GM21723 (cell line): ENCODE results near the gene BCL2L14.

Experiments used
- ATAC-seq: cut with Tn5 transposase; IDR thresholded peaks from one replicate; pipeline ENCODE4 v1.9.1; 2021; ENCODE audit warnings: mild to moderate bottlenecking, moderate library complexity; ENCODE audit not compliant: unreplicated experiment

The BCL2L14 gene

DNA sequence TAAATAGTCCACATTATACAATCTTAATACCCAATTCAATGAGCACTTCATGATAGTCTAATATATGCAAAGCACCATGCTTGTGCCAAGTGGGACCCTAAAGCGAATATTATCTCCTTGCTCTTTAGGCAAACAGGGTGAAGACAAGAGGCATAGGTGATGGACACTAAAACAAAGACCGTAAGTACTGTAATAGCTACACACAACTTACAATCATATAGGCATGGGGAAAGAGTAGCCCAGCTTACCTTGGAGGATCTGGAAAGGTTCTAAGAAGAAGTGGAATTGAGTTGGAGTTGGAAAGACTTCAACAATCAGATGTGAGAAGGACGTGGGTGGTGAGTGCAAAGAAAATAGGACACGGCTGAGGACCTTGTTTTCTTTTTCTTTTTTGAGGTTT, 19.1 kb upstream of the BCL2L14 start:
- no peak for ATAC-seq

DNA sequence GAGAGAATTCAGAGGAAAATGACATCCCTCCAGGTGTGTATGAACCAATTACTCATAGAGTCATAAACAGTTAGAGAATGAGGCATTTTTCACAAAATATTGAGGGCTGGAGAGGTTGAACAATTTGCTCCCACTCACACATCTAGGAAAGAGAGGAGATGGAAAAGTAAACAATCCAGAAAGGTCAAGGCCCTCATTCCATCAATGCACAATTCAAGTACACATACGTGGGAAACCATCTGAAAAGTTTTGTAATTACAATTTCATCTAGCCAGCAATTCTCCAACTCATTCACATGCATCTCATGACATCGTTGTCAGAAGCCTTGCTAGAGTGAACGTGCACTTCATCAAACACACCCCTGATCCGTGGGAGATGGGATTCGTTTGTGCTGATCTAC, 15.7 kb upstream of the BCL2L14 start:
- ATAC-seq, result no peak

DNA sequence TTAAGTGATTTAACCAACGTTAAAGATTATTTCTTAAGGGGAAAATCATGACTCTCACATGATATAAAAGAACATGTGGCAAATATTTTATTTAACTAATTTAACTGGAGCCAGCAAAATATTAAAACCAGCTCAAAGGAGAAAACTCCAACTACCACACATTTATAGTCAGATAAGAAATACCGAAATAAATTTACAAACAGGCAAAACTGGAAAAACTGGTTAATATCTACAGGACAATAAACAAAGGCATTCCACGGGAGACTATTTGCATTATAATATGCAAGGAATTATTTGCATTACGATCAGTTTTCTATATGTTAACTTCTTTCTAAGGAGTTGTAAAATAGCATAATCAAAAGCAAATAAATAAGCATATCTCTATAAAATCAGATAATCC, 13.8 kb upstream of the BCL2L14 start:
- no peak for ATAC-seq

DNA sequence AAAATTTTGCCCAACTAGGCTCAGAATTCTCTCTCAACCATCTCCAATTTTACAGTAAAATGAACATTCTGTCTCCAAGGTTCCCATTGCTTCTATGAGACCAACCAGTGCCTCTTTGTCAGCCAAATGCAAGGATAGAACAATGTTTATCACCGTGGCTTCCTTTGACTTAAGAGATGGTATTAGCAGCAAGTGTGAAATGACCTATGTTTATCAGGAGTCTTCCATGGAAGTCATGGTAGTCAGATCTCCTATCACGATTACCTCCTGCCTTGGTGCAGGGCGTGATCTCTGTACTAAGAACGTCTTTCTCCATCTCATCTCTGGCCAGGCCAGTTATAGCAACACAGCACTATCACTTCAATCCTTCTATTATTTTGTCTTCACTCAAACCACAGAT, 6.1 kb upstream of the BCL2L14 start:
- no peak for ATAC-seq

DNA sequence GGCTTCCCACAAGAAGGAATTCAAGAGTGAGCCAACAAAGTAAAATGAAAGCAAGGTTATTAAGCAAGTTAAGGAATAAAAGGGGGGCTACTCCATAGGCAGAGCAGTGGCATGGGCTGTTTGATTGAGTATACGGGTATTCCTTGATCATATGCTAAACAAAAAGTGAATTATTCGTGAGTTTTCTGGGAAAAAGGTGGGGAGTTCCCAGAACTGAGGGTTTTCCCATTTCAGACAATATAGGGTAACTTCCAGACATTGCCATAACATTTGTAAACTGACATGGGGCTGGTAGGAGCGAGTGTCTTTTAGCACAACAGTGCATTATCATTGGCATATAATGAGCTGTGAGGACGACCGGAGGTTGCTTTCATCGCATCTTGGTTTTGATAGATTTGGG, 2.0 kb upstream of the BCL2L14 start:
- no peak for ATAC-seq

DNA sequence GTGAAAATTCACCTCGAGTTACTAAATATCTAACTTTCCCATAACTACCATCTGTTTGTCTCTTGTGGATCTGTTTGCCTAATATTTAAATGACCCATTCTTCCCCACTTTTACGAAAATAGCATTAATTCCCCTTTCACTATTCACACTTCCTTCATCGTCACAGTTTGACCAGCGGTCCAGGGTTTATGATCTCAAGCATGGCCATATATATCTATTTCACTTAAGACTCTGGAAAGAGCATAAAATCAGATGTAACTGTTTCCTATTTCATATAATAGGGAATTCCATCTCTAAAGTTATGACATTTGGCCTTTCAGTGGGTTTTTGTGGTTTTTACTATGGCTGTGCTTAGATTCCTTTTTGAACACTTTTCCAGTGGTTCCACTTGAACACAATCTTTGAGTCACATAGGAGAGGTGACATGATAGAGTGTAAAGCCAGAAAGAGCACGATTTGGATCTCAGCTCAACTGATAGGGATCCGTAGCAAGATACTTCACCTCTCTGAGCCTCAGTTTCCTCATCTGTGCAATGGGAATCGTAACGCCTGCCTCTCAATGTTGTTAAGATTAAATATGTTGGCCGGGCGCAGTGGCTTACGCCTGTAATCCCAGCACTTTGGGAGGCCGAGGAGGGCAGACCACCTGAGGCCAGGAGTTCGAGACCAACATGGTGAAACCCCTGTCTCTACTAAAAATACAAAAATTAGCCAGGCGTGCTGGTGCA, 754 bp upstream of the BCL2L14 start:
- ATAC-seq, result no peak

DNA sequence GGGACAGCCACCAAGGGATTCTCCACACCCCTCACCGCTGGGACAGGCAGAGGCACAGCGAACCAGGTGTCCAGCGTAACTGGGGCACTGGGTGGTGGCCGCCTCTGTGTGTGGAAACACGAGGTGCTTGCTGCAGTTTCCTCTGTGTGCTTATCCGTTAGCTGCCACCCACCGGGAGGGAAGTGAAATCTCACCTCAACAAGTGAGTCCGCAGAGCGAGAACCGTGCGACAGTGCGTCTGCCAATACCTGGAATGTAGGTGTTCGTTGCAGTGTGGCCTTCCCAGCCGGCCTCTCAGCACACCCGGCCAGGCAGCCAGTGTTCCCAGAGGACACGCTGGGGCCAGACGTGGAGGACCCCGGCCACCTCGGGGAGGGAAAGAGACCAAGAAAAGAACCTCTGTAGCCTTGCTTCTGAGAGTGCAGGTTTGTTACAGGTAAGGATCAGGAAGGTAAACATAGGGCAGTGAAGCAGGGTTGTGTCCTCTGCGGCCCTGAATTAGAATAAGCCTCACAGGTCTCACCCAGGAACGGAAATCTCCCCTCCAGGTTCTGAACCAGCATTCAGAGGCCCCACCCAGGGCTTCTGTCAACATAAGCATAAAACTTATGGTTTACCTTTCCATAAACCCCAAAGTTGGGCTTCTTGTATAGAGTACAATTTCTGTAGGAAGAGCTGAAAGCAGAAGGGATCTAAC, 1.5 kb downstream of the BCL2L14 start:
- no peak for ATAC-seq

DNA sequence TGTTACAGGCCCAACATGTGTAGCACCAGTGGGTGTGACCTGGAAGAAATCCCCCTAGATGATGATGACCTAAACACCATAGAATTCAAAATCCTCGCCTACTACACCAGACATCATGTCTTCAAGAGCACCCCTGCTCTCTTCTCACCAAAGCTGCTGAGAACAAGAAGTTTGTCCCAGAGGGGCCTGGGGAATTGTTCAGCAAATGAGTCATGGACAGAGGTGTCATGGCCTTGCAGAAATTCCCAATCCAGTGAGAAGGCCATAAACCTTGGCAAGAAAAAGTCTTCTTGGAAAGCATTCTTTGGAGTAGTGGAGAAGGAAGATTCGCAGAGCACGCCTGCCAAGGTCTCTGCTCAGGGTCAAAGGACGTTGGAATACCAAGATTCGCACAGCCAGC, 8.6 kb downstream of the BCL2L14 start:
- ATAC-seq, result no peak

DNA sequence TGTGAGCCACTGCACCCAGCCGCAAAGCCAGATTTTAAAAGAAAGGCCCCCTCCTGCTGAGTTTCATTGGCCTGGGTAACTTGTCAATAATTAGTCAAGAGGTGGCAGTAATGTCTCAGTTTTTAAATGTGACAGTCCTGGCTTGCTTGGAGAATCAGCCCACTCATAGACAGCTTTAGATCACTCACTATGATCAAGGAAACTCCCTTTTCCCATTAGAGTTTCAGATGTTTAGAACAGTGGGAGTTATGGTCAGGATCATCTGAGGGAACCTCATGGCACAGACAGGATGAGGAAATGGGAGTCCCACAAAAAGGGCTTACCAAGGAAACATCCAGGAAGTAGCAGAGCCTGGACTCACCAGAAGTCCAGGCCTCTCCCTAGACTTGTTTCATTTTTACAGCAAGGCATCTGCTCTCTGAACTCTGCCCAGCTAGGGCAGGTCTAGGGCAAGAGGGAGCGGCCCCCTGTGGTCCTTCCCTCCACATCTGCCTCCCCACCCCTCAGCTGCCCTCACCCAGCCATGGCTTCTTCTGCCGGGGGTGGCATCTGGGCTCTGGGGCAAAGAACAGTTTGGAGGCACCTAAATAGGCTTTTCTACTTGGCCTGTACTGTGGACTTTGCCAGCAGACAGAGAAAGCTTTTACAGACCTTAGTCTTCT, 11.2 kb downstream of the BCL2L14 start:
- ATAC-seq, result no peak

DNA sequence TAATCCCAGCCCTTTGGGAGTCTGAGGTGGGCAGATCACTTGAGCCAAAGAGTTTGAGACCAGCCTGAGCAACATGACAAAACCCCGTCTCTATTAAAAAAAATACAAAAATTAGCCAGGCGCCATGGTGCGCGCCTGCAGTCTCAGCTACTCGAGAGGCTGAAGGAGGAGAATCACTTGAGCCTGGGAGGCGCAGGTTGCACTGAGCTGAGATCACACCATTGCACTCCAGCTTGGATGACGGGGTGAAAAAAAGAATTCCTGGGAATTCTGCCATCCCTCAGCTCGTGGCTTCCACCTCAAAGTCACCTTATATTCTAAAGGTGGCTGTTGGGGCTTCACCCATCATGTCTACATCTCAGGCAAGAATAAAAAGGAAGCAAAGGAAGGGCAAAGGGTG, 12.9 kb downstream of the BCL2L14 start:
- ATAC-seq, result no peak

DNA sequence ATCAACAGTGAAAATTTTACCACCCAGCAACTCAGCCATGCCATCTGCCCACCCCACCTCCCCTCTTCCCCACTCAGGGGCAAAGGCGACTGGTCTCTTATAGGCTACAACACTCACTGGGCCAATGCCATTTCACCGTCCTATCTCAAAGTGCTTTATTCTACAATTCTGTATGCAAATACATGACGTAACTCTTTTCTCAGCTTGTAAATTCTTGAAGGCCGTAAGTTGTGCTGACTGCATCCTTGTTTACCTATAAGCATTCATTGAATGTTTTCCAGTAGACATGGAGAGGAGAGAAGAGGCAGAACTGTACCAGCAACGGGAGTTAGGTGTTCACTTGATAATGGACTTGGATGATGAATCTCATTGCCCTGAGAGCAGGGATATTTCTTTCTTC, 15.6 kb downstream of the BCL2L14 start:
- no peak for ATAC-seq

DNA sequence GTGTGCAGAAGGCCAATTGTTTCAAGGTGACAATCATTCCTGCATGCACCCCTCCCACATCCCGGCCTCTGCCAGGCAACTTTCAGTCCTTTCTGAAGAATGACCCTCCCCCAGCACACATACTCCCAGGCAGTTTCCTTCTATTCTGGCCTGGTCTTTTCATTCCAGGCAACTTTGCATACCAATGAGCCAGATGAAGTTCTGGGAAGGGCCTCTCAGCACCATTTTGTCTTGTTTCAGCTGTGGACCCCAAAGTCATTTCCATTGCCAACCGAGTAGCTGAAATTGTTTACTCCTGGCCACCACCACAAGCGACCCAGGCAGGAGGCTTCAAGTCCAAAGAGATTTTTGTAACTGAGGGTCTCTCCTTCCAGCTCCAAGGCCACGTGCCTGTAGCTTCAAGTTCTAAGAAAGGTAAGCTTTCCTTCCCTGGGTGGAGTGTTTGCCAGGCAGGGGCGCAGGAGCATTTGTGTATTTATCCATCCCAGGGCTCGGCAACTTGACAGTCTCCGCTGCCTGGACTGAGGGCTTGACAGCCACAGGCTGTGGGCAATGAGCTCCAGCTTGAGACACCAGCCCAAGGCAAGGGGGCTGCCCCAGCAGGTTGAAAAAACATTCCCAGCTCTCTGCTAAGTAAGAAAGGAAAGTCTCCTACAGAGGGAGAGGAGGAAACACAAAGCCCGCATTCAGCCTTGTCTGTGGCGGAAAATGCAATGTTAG, 16.4 kb downstream of the BCL2L14 start:
- ATAC-seq, result no peak

DNA sequence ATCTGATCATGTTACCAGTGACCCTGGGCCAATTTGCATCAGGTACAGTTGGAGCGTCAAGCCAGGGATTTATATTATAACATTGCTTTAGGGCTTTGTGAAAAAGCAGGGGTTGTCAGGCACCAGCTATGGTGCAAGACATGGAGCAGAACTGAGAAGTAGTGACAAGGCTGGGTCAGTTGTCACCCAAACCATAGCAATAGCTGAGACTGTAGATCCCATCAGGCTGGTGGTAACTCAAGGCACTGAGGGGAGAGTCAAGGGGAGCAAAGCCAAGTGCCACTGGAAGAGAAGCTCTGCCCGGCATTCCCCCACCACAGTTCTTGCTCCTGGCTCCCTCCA, 16.9 kb downstream of the BCL2L14 start:
- ATAC-seq, result no peak

DNA sequence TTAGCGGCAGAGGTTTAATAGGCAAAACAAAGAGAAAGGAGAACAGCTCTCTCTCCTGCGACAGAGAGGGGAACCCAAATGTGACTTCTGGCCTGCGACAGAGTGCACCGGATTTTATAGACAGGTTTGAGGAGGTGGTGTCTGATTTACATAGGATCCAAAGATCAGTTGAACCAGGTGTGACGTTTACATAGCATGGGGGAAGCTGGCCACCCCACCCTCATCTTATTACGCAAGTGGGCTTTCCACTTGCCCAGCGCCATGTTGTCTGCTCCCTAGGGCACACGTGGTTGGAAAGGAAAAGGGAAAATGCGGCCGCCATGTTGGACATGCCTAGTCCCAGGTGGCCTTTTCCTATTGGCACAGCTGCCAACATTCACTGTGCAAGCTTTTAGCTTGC, 17.4 kb downstream of the BCL2L14 start:
- no peak for ATAC-seq

DNA sequence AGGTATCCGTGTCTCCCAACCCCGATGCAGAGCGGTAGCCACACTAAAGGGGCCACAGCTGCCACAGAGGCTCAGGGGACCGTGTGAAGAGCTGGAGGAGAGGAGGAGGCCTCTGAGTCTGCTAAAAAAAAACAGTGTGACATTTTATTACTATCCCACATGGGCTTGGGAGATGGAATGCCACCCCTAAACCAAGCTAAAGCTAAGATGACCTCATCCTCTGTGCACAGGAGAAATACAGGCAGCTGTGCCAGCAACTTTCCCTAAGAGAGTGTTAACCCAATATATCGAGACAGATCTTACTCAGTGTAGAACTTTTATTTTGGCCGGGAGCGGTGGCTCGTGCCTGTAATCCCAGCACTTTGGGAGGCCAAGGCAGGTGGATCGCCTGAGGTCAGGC, 18.0 kb downstream of the BCL2L14 start:
- no peak for ATAC-seq

DNA sequence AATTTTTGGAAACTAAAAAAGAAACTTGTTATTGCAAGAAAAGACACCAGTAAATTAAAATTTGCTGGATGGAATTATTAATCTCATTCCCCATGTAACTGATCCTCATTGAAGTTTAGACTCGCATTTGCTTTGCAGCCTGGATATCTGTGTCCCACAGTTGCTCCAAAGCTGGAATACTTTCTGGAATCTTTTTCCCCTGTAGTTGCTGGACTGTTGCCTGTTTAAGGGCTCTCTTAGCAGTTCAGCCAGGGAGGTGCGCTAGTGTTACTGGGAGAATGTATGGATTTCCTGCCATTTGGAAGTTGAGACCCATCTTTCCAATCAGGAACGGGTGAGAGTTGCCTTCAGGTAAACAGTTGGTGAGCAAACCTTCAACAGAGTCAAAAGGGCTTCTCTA, 20.3 kb downstream of the BCL2L14 start:
- no peak for ATAC-seq

DNA sequence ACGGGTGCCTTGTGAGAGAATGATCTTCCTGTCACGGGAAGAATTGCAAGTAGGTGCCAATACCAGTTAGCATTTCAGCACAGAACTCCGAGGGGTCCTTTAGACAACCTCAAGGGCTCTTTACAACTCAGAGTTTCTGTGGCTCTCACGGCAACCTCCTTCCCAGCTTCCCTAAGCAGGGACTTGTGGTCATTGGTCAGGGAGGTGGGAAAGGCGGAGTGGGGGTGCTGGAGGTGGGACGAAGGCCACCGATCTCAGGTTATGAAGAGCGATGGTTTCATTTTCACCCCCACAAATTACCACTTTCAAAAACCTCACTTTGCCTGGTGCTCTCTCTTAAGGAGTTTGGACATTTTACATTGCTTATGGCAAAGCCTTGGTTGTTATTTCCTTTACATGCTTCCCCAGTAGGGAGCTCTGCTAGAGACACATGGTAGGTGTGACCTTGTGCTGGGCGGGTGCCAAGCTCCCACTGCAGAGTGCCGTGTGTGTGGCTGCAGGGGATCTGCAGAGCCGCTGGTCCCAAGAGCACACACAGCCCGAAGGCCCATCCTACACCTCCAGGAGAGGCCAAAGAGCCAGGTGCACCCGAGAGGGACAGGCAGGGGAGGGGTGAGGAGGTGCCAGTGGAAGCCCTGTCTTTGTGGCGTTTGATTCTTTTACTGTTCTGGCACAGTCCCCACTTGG, 21.4 kb downstream of the BCL2L14 start:
- ATAC-seq, result no peak

DNA sequence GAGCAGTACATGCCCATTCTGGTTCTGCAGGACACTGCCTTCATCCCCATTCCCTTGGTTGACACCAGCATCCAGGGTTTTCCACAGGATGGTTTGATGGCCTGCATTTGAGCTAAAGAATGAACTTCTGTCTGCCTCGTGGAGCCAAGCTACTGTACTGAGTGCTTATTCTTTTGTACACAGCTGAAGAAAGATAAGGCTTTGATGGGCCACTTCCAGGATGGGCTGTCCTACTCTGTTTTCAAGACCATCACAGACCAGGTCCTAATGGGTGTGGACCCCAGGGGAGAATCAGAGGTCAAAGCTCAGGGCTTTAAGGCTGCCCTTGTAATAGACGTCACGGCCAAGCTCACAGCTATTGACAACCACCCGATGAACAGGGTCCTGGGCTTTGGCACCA, 23.7 kb downstream of the BCL2L14 start:
- no peak for ATAC-seq

DNA sequence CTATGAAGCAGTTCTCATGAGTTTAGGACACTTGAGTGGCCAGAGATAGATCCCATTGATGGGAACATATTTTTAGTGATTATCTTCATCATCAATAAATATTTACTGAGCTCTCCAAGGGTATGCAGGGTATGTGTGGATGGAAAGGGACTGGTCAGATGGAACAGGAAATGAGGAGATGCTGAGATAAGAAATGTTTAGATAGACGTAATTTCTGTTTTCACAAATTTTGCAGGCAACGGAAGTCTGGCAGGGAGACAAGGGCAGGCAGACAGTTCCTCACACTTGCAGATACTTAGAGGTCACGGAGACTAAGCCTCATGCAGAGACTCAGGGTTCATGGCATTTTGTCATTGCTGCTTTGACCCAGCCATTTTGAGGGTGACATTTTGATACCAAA, 24.3 kb downstream of the BCL2L14 start:
- no peak for ATAC-seq

DNA sequence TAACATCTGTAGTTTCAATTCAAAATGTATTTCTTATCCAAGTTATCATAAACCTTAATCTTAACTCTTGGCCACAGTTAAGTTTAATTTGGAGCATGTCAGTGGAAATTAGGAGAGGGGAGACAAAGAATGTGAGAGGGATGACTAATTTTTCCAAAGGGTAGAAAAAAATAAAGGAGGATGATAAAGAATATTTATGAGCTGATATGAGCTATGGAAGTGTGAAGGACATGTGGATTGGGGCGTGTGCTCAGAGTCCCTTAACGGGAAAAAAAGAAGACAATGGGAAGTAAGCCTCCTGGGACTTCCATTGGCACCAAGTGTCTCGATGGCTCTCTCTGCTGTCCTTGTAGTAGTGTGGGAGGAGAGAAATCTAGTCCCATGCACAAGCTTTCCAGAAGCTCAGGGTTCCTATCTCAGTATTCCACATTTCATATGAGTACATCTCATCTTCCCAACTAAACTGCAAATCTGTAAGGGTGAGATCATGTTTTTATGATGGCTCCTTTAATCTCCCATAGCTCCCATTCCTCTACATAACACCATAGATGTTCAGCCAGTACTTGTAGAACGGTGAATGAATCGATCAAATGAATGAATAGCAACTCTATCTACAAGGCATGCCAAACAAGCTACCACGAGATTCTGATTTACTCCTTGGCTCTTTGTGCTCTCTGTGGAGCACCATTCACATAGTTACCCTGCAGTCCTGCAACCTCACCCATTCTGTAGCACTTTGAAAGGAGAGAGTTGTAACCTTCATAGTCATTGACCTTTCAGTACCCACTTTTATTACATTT, 27.4 kb downstream of the BCL2L14 start:
- no peak for ATAC-seq

DNA sequence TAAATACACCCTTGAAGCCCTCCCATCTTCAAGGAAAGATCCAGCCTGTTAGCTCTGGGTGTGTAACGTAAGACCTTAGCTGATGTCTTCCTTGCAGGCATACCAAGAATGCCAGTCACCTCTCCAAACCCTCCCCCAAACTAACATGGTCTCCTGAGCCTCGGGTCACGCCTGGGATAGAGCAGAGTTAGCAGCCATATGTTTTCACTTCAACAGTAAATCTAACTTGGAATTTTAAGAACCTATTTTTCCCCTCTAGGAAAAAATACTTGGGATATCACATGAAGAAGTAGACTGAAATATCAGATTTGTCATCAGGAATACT, 27.9 kb downstream of the BCL2L14 start:
- no peak for ATAC-seq
